Endothelial cell of hepatic sinusoid (primary cell): ENCODE results near the gene COA1.
"Not testable (repeated sequence)": the region's sequence is repeated elsewhere in the genome, so short reads cannot be mapped to it uniquely, and the experiment has no call there.

ENCODE experiments used
- in situ Hi-C: cut with HindIII; loops from 2 replicates; pipeline ENCODE4 v1.10.0; 2017; ENCODE audit warnings: low sequenced_read_pairs

Gene COA1

GRCh38 chr7:43729214-43729923 lies at the start of gene COA1:
TSS of gene COA1 (minus strand) at chr7:43729523. CDS start at chr7:43648614, 80,909 bp downstream.
- in situ Hi-C loops = no loop called here

GRCh38 chr7:43778293-43779044 lies 49.1 kb upstream of the COA1 start:
- in situ Hi-C loops = not testable (repeated sequence)

- in situ Hi-C loops = not testable (repeated sequence)
These were observed 45.9 kb upstream of the COA1 start for GRCh38 chr7:43775255-43775654.

- in situ Hi-C loops = not testable (repeated sequence)
These were observed 43.9 kb upstream of the COA1 start for GRCh38 chr7:43773268-43773667.

- in situ Hi-C loops = no loop called here
These were observed 42.2 kb upstream of the COA1 start for GRCh38 chr7:43771573-43771972.

- in situ Hi-C loops = no loop called here
These were observed 41.8 kb upstream of the COA1 start for GRCh38 chr7:43771128-43771527.

GRCh38 chr7:43769791-43770465 lies 40.6 kb upstream of the COA1 start:
- in situ Hi-C loops = no loop called here

GRCh38 chr7:43769281-43769680 lies 40.0 kb upstream of the COA1 start:
- in situ Hi-C loops = no loop called here

GRCh38 chr7:43768887-43769272 lies 39.6 kb upstream of the COA1 start:
- in situ Hi-C loops = no loop called here

GRCh38 chr7:43768201-43768886 lies 39.0 kb upstream of the COA1 start:
- in situ Hi-C loops = no loop called here

- in situ Hi-C loops = no loop called here
These were observed 38.0 kb upstream of the COA1 start for GRCh38 chr7:43767311-43767710.

GRCh38 chr7:43766564-43766963 lies 37.2 kb upstream of the COA1 start:
- in situ Hi-C loops = no loop called here

GRCh38 chr7:43764807-43765491 lies 35.6 kb upstream of the COA1 start:
- in situ Hi-C loops = no loop called here

GRCh38 chr7:43764039-43764761 lies 34.9 kb upstream of the COA1 start:
- in situ Hi-C loops = no loop called here

GRCh38 chr7:43763183-43763582 lies 33.9 kb upstream of the COA1 start:
- in situ Hi-C loops = no loop called here

GRCh38 chr7:43761938-43762692 lies 32.8 kb upstream of the COA1 start:
- in situ Hi-C loops = no loop called here

GRCh38 chr7:43761382-43761781 lies 32.1 kb upstream of the COA1 start:
- in situ Hi-C loops = no loop called here

- in situ Hi-C loops = no loop called here
These were observed 31.5 kb upstream of the COA1 start for GRCh38 chr7:43760861-43761260.
